Measurements from ENCODE around the gene ARID1B.

The ARID1B gene

DNA sequence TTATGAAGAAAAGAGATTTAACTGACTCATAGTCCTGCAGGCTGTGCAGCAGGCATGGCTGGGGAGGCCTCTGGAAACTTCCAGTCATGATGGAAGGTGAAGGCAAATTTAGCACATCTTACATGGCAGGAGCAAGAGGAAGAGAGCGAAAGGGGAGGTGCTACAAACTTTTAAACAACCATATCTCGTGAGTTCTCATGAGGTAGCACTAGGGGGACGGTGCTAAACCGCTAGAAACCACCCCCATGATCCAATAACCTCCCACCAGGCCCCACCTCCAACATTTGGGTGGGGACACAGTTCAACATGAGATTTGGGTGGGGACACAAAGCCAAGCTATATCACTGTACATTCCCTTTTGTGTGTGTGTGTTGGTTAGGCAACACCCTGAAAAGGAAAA is 336.2 kb downstream of the ARID1B start:
- no peaks in the 10 kb centered on the region for H3K4me1 ChIP-seq (ENCODE audit: insufficient read depth, low read length, severe bottlenecking)
- H3K79me2 ChIP-seq (ENCODE audit: insufficient read depth, low read length) = no peaks in the 10 kb centered on the region

GRCh38 chr6:157116426-157116825 is 339.2 kb downstream of the ARID1B start:
- no peak overlapping the region for H2AFZ ChIP-seq (ENCODE audit: low read length)
- H3K9me3 ChIP-seq (ENCODE audit: low read length) = no peaks in the 10 kb centered on the region
- no peak overlapping the region for H3K4me3 ChIP-seq (ENCODE audit: low read depth, low read length, poor library complexity, severe bottlenecking)
- H3K4me1 ChIP-seq (ENCODE audit: insufficient read depth, low read length, severe bottlenecking) = no peaks in the 10 kb centered on the region
- TF ChIP-seq, protein P1, sequence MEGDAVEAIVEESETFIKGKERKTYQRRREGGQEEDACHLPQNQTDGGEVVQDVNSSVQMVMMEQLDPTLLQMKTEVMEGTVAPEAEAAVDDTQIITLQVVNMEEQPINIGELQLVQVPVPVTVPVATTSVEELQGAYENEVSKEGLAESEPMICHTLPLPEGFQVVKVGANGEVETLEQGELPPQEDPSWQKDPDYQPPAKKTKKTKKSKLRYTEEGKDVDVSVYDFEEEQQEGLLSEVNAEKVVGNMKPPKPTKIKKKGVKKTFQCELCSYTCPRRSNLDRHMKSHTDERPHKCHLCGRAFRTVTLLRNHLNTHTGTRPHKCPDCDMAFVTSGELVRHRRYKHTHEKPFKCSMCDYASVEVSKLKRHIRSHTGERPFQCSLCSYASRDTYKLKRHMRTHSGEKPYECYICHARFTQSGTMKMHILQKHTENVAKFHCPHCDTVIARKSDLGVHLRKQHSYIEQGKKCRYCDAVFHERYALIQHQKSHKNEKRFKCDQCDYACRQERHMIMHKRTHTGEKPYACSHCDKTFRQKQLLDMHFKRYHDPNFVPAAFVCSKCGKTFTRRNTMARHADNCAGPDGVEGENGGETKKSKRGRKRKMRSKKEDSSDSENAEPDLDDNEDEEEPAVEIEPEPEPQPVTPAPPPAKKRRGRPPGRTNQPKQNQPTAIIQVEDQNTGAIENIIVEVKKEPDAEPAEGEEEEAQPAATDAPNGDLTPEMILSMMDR (IDR thresholded peaks at IDR 0.05; ENCODE audit: low read length) = no peak
- no peak for TF ChIP-seq EZH2 (IDR thresholded peaks at IDR 0.05; ENCODE audit: borderline replicate concordance, low read length)
- H4K20me1 ChIP-seq (ENCODE audit: insufficient read depth, low read length) = no peaks in the 10 kb centered on the region
- H3K9ac ChIP-seq (ENCODE audit: low read length) = no peak overlapping the region
- H3K4me2 ChIP-seq (ENCODE audit: low read length) = no peak overlapping the region
- H3F3A ChIP-seq (ENCODE audit: insufficient read depth, low read length) = no peaks in the 10 kb centered on the region; the same call in 1 of the 2 replicates
- H3K79me2 ChIP-seq (ENCODE audit: insufficient read depth, low read length) = no peaks in the 10 kb centered on the region
- no peaks in the 10 kb centered on the region for H3K9me2 ChIP-seq (ENCODE audit: low read depth, low read length)
- H3K27me3 ChIP-seq (ENCODE audit: insufficient read depth, low read length) = no peaks in the 10 kb centered on the region
- H3K27ac ChIP-seq (ENCODE audit: low read depth, low read length, poor library complexity, severe bottlenecking) = no peak overlapping the region
- peaks cover 36% of the 10 kb centered on the region for H3K36me3 ChIP-seq (ENCODE audit: insufficient read depth, low read length)

More for the DNA sequence above, 336.2 kb downstream of the ARID1B start:
- no peaks in the 10 kb centered on the region for H3K9me2 ChIP-seq (ENCODE audit: low read depth, low read length)
- peaks cover 37% of the 10 kb centered on the region for H3K36me3 ChIP-seq (ENCODE audit: insufficient read depth, low read length)
- H3K4me2 ChIP-seq (ENCODE audit: low read length) = no peak overlapping the region
- H3K9ac ChIP-seq (ENCODE audit: low read length) = no peak overlapping the region
- H4K20me1 ChIP-seq (ENCODE audit: insufficient read depth, low read length) = no peaks in the 10 kb centered on the region
- H3K27ac ChIP-seq (ENCODE audit: low read depth, low read length, poor library complexity, severe bottlenecking) = no peak overlapping the region
- H2AFZ ChIP-seq (ENCODE audit: low read length) = no peak overlapping the region
- no peak overlapping the region for H3K4me3 ChIP-seq (ENCODE audit: low read depth, low read length, poor library complexity, severe bottlenecking)
- H3K27me3 ChIP-seq (ENCODE audit: insufficient read depth, low read length) = no peaks in the 10 kb centered on the region
- no peak for TF ChIP-seq EZH2 (IDR thresholded peaks at IDR 0.05; ENCODE audit: borderline replicate concordance, low read length)
- TF ChIP-seq, protein P1 (IDR thresholded peaks at IDR 0.05; ENCODE audit: low read length) = no peak
- no peaks in the 10 kb centered on the region for H3F3A ChIP-seq (ENCODE audit: insufficient read depth, low read length)
- no peaks in the 10 kb centered on the region for H3K9me3 ChIP-seq (ENCODE audit: low read length)

DNA sequence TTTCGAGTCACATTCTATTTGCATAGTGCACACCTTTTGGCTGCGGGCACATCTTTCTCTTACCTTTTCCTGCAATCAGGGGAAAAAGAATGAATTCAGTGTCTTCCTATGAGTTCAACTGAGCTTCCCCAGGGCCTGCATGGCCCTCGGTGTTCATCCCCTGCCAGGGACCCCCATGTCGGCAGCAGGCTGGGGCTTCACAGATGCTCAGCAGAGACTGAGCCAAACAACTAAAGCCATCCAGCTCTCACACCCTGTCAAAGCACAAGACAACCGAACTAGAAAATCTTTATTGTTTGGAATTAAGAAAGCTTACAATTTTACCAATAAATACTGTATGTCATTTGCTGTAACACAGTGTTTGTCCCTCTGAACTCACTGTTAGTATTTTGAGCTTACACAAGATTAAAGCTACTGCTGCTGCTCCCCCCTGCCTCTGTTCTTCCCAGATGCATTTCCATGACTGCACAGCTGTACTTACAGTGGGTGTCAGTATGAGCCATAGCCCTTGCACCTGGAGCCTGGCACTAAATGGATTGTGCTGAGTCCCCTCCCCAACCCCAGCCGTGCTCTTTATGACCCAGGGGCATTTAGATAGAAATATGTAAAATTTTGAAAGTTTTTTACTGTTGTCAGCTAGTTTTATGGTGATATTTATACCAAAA is 340.4 kb downstream of the ARID1B start:
- H3K4me2 ChIP-seq (ENCODE audit: low read length) = no peak overlapping the region
- peaks cover 31% of the 10 kb centered on the region for H3K36me3 ChIP-seq (ENCODE audit: insufficient read depth, low read length)
- TF ChIP-seq, protein P1 (IDR thresholded peaks at IDR 0.05; ENCODE audit: low read length) = no peak
- no peak for TF ChIP-seq EZH2 (IDR thresholded peaks at IDR 0.05; ENCODE audit: borderline replicate concordance, low read length)
- no peaks in the 10 kb centered on the region; the same call in 1 of the 2 replicates for H3F3A ChIP-seq (ENCODE audit: insufficient read depth, low read length)
- no peak overlapping the region for H3K27ac ChIP-seq (ENCODE audit: low read depth, low read length, poor library complexity, severe bottlenecking)
- H3K4me3 ChIP-seq (ENCODE audit: low read depth, low read length, poor library complexity, severe bottlenecking) = no peak overlapping the region
- H3K9me3 ChIP-seq (ENCODE audit: low read length) = no peaks in the 10 kb centered on the region
- no peak overlapping the region for H2AFZ ChIP-seq (ENCODE audit: low read length)
- no peaks in the 10 kb centered on the region for H3K9me2 ChIP-seq (ENCODE audit: low read depth, low read length)
- no peaks in the 10 kb centered on the region for H3K79me2 ChIP-seq (ENCODE audit: insufficient read depth, low read length)
- H3K27me3 ChIP-seq (ENCODE audit: insufficient read depth, low read length) = no peaks in the 10 kb centered on the region
- H3K4me1 ChIP-seq (ENCODE audit: insufficient read depth, low read length, severe bottlenecking) = no peaks in the 10 kb centered on the region
- no peaks in the 10 kb centered on the region for H4K20me1 ChIP-seq (ENCODE audit: insufficient read depth, low read length)
- no peak overlapping the region for H3K9ac ChIP-seq (ENCODE audit: low read length)

Data from OCI-LY1 (cell line).